HEK293 (cell line): ENCODE measurements around the gene ZFP36.

Experiments used
- HOXA7 ChIP-seq: sonication (generic); formaldehyde crosslinking; IDR thresholded peaks from 2 replicates; pipeline ENCODE4 v1.8.1; 2022; ENCODE audit warnings: missing genetic modification reagents, borderline replicate concordance
- HOXC10 ChIP-seq: sonication (generic); formaldehyde crosslinking; IDR thresholded peaks from 2 replicates; pipeline ENCODE4 v1.8.1; 2023; ENCODE audit warnings: mild to moderate bottlenecking, missing genetic modification reagents
- IKZF3 ChIP-seq: fragments of 450-650 bp; IDR thresholded peaks from 2 replicates; pipeline ENCODE4 v1.5.0; 2018; ENCODE audit warnings: missing biosample characterization, mild to moderate bottlenecking, missing genetic modification characterization, moderate library complexity
- RBAK ChIP-seq: fragments of 450-650 bp; formaldehyde crosslinking; IDR thresholded peaks from 2 replicates; pipeline ENCODE4 v1.5.1; 2016; ENCODE audit warnings: missing biosample characterization, missing genetic modification characterization
- REPIN1 ChIP-seq: fragments of 450-650 bp; formaldehyde crosslinking; IDR thresholded peaks from 2 replicates; pipeline ENCODE4 v1.5.1; 2017; ENCODE audit warnings: missing biosample characterization, missing genetic modification characterization, low read depth
- ZBTB10 ChIP-seq: fragments of 450-650 bp; formaldehyde crosslinking; IDR thresholded peaks from 2 replicates; pipeline ENCODE4 v1.5.1; 2016; ENCODE audit warnings: missing biosample characterization, missing genetic modification characterization
- ZBTB49 ChIP-seq: fragments of 450-650 bp; formaldehyde crosslinking; IDR thresholded peaks from 2 replicates; pipeline ENCODE4 v1.5.1; 2016; ENCODE audit warnings: missing biosample characterization, missing genetic modification characterization, low read depth
- ZNF133 ChIP-seq: fragments of 450-650 bp; formaldehyde crosslinking; IDR thresholded peaks from 2 replicates; pipeline ENCODE4 v1.5.1; 2016; ENCODE audit warnings: missing biosample characterization, missing genetic modification characterization
- ZNF146 ChIP-seq: fragments of 450-650 bp; formaldehyde crosslinking; IDR thresholded peaks from 2 replicates; pipeline ENCODE4 v1.5.1; 2016; ENCODE audit warnings: missing biosample characterization, missing genetic modification characterization
- ZNF211 ChIP-seq: fragments of 450-650 bp; formaldehyde crosslinking; IDR thresholded peaks from 2 replicates; pipeline ENCODE4 v1.5.1; 2016; ENCODE audit warnings: low read depth, missing biosample characterization, missing genetic modification characterization
- ZNF266 ChIP-seq: fragments of 450-650 bp; formaldehyde crosslinking; IDR thresholded peaks from 2 replicates; pipeline ENCODE4 v1.5.1; 2016; ENCODE audit warnings: missing biosample characterization, missing genetic modification characterization, low read depth
- ZNF274 ChIP-seq, 2 experiments: fragments of 200-500 bp in 1 of 2; fragments of 450-650 bp in 1 of 2; sonication (Bioruptor generic) in 1 of 2; formaldehyde crosslinking in 1 of 2; IDR thresholded peaks; 2 replicates each; pipeline versions ENCODE4 v1.5.1 to v1.6.1; 2014 to 2016; ENCODE audit warnings: borderline replicate concordance in 1 of 2, inconsistent platforms in 1 of 2, low read length in 1 of 2, missing biosample characterization in 1 of 2, missing genetic modification characterization in 1 of 2
- ZNF335 ChIP-seq: fragments of 450-650 bp; formaldehyde crosslinking; conservative IDR thresholded peaks from 2 replicates; pipeline ENCODE4 v1.5.1; 2016; ENCODE audit warnings: missing biosample characterization, missing genetic modification characterization
- ZNF341 ChIP-seq: fragments of 450-650 bp; formaldehyde crosslinking; IDR thresholded peaks from 2 replicates; pipeline ENCODE4; 2016; ENCODE audit warnings: low read depth, missing biosample characterization, missing genetic modification characterization
- ZNF366 ChIP-seq: fragments of 450-650 bp; formaldehyde crosslinking; conservative IDR thresholded peaks from 2 replicates; pipeline ENCODE4 v1.5.1; 2016; ENCODE audit warnings: missing biosample characterization, missing genetic modification characterization
- ZNF394 ChIP-seq: fragments of 450-650 bp; formaldehyde crosslinking; IDR thresholded peaks from 2 replicates; pipeline ENCODE4 v1.5.1; 2016; ENCODE audit warnings: missing biosample characterization, missing genetic modification characterization, mild to moderate bottlenecking, moderate library complexity, borderline replicate concordance
- ZNF404 ChIP-seq: fragments of 450-650 bp; formaldehyde crosslinking; IDR thresholded peaks from 2 replicates; pipeline ENCODE4 v1.5.1; 2017; ENCODE audit warnings: missing biosample characterization, missing genetic modification characterization
- ZNF530 ChIP-seq: fragments of 450-650 bp; formaldehyde crosslinking; IDR thresholded peaks from 2 replicates; pipeline ENCODE4 v1.5.1; 2016; ENCODE audit warnings: low read depth, missing biosample characterization, missing genetic modification characterization
- ZNF549 ChIP-seq: fragments of 450-650 bp; IDR thresholded peaks from 2 replicates; pipeline ENCODE4 v1.5.1; 2018; ENCODE audit warnings: missing biosample characterization, missing genetic modification characterization, mild to moderate bottlenecking, inconsistent platforms, moderate library complexity
- ZNF558 ChIP-seq: fragments of 450-650 bp; formaldehyde crosslinking; IDR thresholded peaks from 2 replicates; pipeline ENCODE4 v1.5.1; 2016; ENCODE audit warnings: missing biosample characterization, missing genetic modification characterization
- ZNF600 ChIP-seq: fragments of 450-650 bp; formaldehyde crosslinking; IDR thresholded peaks from 2 replicates; pipeline ENCODE4 v1.5.1; 2016; ENCODE audit warnings: missing biosample characterization, missing genetic modification characterization
- ZNF626 ChIP-seq: fragments of 450-650 bp; sonication (Bioruptor Pico); formaldehyde crosslinking; IDR thresholded peaks from 2 replicates; pipeline ENCODE4 v1.5.1; 2018; ENCODE audit warnings: missing biosample characterization, missing genetic modification characterization, inconsistent platforms
- ZNF654 ChIP-seq: fragments of 450-650 bp; formaldehyde crosslinking; IDR thresholded peaks from 2 replicates; pipeline ENCODE4 v1.5.1; 2016; ENCODE audit warnings: low read depth, missing biosample characterization, missing genetic modification characterization
- ZNF768 ChIP-seq: fragments of 450-650 bp; formaldehyde crosslinking; IDR thresholded peaks from 2 replicates; pipeline ENCODE4 v1.5.1; 2018; ENCODE audit warnings: missing biosample characterization, mild to moderate bottlenecking, missing genetic modification characterization
- ZNF792 ChIP-seq: fragments of 450-650 bp; formaldehyde crosslinking; IDR thresholded peaks from 2 replicates; pipeline ENCODE4 v1.5.1; 2016; ENCODE audit warnings: missing biosample characterization, missing genetic modification characterization
- ZSCAN23 ChIP-seq: fragments of 450-650 bp; formaldehyde crosslinking; IDR thresholded peaks from 2 replicates; pipeline ENCODE4 v1.5.1; 2016; ENCODE audit warnings: missing biosample characterization, missing genetic modification characterization
- TF ChIP-seq, protein P1 (sequence below): fragments of 450-650 bp; formaldehyde crosslinking; optimal IDR thresholded peaks from 2 replicates; pipeline ENCODE3; 2016; ENCODE audit warnings: missing biosample characterization, mild to moderate bottlenecking, missing genetic modification characterization

The ZFP36 gene

DNA sequence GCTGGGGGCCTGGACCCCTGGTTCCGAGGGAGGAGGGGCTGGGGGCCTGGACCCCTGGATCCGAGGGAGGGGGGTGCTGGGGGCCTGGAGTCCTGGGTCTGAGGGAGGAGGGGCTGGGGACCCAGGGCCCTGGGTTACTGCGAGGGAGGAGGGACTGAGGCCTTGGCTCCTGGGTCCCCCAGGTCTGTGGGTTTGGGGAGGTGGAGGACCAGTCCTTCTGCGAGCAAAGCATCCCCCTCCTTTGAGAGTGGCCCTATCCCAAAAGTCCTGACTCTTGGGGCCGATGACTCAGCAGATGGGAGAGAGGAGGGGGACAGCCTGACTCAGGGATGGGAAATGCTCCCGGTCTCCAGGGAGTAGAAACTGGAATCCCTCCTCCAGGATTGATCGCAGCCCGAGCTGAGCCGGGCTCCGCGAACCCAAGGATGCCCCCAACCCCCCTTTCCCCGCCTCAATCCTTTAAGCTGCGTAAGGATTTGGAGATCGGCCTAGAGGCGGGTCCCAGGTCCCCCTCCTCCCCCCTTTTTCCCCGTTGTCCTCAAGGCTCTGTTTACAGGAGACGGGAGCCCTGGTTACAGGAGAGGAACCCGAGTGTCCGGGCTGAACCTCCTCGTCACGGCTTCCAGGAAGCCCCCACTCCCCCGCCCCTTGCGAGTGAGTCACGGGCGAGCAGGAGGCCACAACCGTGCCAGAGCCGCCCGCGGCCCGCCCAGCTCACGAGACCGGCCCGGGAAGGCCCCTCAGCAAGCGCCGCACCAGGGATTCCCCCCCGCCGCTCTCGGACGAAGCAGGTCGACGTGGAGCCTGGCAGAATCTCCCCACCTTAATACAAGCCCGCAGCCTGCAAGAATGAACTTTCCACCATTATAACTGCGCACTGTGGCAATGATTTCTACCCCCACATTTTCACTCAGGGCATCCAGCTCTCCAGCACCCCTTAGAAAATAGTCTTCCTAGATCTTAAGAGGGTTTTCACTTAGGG is 3.0 kb upstream of the ZFP36 start (continued):
- TF ChIP-seq ZNF768 (no peak), ZNF654 (tag by site-specific recombination) (no peak; the same call in 1 of the 2 replicates), ZNF549 (tag by site-specific recombination) (no peak), ZNF266 (tag by site-specific recombination) (no peak), REPIN1 (tag by site-specific recombination) (no peak; the same call in 1 of the 2 replicates), ZNF341 (tag by site-specific recombination) (peak; percentile 93), ZNF211 (tag by site-specific recombination) (no peak), ZNF335 (tag by site-specific recombination) (peak; percentile 90), ZBTB49 (tag by site-specific recombination) (no peak), ZNF626 (tag by site-specific recombination) (no peak), HOXA7 (CRISPR knock-in tag) (no peak), ZNF366 (tag by site-specific recombination) (peak; percentile 91), ZBTB10 (tag by site-specific recombination) (peak; percentile 87; the same call in 1 of the 2 replicates), ZNF274 (IDR thresholded peaks at IDR 0.05; ENCODE audit: low read length) (no peak), ZNF274 (tag by site-specific recombination; IDR thresholded peaks at IDR 0.05; ENCODE audit: borderline replicate concordance) (no peak), HOXC10 (CRISPR knock-in tag) (no peak), ZSCAN23 (tag by site-specific recombination) (0 out of 2 replicates have a peak, but pooled peaks have one; percentile 28), ZNF530 (tag by site-specific recombination) (no peak), IKZF3 (tag by site-specific recombination) (peak; percentile 98), RBAK (tag by site-specific recombination) (peak; percentile 61; the same call in 1 of the 2 replicates), ZNF600 (peak; percentile 95), ZNF133 (no peak), ZNF404 (no peak), ZNF394 (tag by site-specific recombination) (peak; percentile 58), ZNF558 (tag by site-specific recombination) (peak; percentile 77; the same call in 1 of the 2 replicates), ZNF146 (tag by site-specific recombination) (no peak), ZNF792 (tag by site-specific recombination) (no peak)
- TF ChIP-seq, protein P1, sequence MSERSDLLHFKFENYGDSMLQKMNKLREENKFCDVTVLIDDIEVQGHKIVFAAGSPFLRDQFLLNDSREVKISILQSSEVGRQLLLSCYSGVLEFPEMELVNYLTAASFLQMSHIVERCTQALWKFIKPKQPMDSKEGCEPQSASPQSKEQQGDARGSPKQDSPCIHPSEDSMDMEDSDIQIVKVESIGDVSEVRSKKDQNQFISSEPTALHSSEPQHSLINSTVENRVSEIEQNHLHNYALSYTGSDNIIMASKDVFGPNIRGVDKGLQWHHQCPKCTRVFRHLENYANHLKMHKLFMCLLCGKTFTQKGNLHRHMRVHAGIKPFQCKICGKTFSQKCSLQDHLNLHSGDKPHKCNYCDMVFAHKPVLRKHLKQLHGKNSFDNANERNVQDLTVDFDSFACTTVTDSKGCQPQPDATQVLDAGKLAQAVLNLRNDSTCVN, result peak; percentile 74
